A673 (cell line): ENCODE results near the gene CALHM5. TPM values are rescaled to one million over a fixed set of nuclear protein-coding genes. Genes with fewer than 3 reads are reported as not detected.

Experiments
- BruUV-seq: library from RNA; stranded (reverse); fragments of 400-500 nt; replicated peaks from 2 replicates; lab custom pipeline; 2021; lab: Mats Ljungman, UMichigan
- CTCF ChIA-PET: fragments of 300-600 bp; sonication (Branson Sonifier 250); formaldehyde crosslinking; loops from one replicate; lab custom pipeline; 2022; ENCODE audit warnings: antibody characterized with exemption; lab: Charles Lee
- POLR2A ChIA-PET: fragments of 300-600 bp; sonication (Branson Sonifier 250); formaldehyde crosslinking; loops from one replicate; lab custom pipeline; 2022; ENCODE audit warnings: antibody characterized with exemption; ENCODE audit not compliant: low non-redundant PET; lab: Charles Lee
- DNase-seq: peaks from one replicate; pipeline ENCODE4 v3.0.0-alpha.2; 2015; ENCODE audit warnings: low spot score
- H3K27ac ChIP-seq: fragments of 200-600 bp; sonication (generic); 2 replicates; pipeline ENCODE4 v1.5.1; 2016; ENCODE audit warnings: mixed run types, low read depth, mild to moderate bottlenecking, mixed read lengths, antibody characterized with exemption, low read length; ENCODE audit not compliant: poor library complexity, severe bottlenecking
- H3K27me3 ChIP-seq: fragments of 200-600 bp; sonication (generic); replicated peaks from 2 replicates; pipeline ENCODE4 v1.6.1; 2017; ENCODE audit warnings: mixed run types, low read depth, mild to moderate bottlenecking, mixed read lengths, antibody characterized with exemption, low read length; ENCODE audit not compliant: insufficient read depth, poor library complexity
- H3K36me3 ChIP-seq: fragments of 200-600 bp; sonication (generic); 2 replicates; pipeline ENCODE4 v1.6.1; 2016; ENCODE audit warnings: mixed run types, mild to moderate bottlenecking, mixed read lengths, antibody characterized with exemption, low read length; ENCODE audit not compliant: insufficient read depth, poor library complexity, severe bottlenecking
- H3K4me1 ChIP-seq: fragments of 200-600 bp; sonication (generic); 2 replicates; pipeline ENCODE4 v1.6.1; 2017; ENCODE audit warnings: mixed run types, mild to moderate bottlenecking, mixed read lengths, antibody characterized with exemption, low read length; ENCODE audit not compliant: insufficient read depth, poor library complexity, severe bottlenecking
- H3K4me3 ChIP-seq: fragments of 200-600 bp; sonication (generic); 2 replicates; pipeline ENCODE4 v1.5.1; 2016; ENCODE audit warnings: low read depth, mixed run types, mild to moderate bottlenecking, mixed read lengths, low read length; ENCODE audit not compliant: poor library complexity, severe bottlenecking
- H3K9me3 ChIP-seq: fragments of 200-600 bp; sonication (generic); 2 replicates; pipeline ENCODE4 v1.6.1; 2016; ENCODE audit warnings: mixed run types, low read depth, mild to moderate bottlenecking, mixed read lengths, antibody characterized with exemption, low read length; ENCODE audit not compliant: poor library complexity, severe bottlenecking
- EZH2 ChIP-seq: fragments of 200-600 bp; sonication (generic); IDR thresholded peaks from 2 replicates; pipeline ENCODE4 v1.6.1; 2017; ENCODE audit warnings: borderline replicate concordance, low read depth, mild to moderate bottlenecking, mixed read lengths, antibody characterized with exemption, low read length; ENCODE audit not compliant: poor library complexity, severe bottlenecking
- intact Hi-C: fragments of 100-400 bp; cut with micrococcal nuclease; formaldehyde crosslinking; loops from one replicate; pipeline ENCODE4 v1.10.0; 2022; ENCODE audit not compliant: unreplicated experiment
- total RNA-seq: library from RNA; stranded (reverse); gene quantifications from 2 replicates; pipeline ENCODE4 v1.2.3, GENCODE V29; 2021
- TF ChIP-seq, protein P1 (sequence below): fragments of 300-800, 200-600 bp; sonication (generic); conservative IDR thresholded peaks from 2 replicates; pipeline ENCODE4 v1.5.1; 2017; ENCODE audit warnings: low read depth, mild to moderate bottlenecking, antibody characterized with exemption, low read length, moderate library complexity, mixed read lengths

CALHM5 gene
- total RNA-seq, 1 experiment from 2014 or later, result 0.26 TPM

DNA sequence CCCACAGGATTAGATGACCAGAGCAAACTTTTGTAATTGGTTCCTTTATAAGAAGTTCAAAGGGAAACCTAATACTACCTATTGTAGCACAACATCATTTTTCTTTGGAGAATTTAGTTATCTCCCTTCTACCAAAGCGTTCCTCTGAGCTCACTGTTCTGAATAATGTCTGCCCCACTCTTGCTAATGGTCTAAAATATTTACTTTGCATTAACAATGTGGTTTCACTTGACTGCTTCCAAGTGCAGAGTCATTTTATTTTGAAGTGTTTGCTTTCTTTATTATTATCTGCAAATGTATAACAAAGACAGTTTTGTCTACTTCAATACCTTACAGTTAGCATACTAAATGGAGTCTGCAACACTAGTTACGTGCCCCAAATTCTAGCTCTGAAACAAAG, 19.0 kb downstream of the CALHM5 start:
- ChIA-PET CTCF (no interaction called here), POLR2A (interaction anchor here (0.5 kb wide), 1 partner anchor 90 kb away, joined by 6 read pairs; no protein-coding TSS in a partner anchor)
- Histone ChIP-seq H3K27ac (no peak overlapping the region), H3K4me1 (peaks cover 9% of the 10 kb centered on the region), H3K36me3 (no peaks in the 10 kb centered on the region), H3K27me3 (no peaks in the 10 kb centered on the region), H3K4me3 (no peak overlapping the region), H3K9me3 (no peaks in the 10 kb centered on the region)
- no peak for TF ChIP-seq EZH2
- TF ChIP-seq, protein P1, sequence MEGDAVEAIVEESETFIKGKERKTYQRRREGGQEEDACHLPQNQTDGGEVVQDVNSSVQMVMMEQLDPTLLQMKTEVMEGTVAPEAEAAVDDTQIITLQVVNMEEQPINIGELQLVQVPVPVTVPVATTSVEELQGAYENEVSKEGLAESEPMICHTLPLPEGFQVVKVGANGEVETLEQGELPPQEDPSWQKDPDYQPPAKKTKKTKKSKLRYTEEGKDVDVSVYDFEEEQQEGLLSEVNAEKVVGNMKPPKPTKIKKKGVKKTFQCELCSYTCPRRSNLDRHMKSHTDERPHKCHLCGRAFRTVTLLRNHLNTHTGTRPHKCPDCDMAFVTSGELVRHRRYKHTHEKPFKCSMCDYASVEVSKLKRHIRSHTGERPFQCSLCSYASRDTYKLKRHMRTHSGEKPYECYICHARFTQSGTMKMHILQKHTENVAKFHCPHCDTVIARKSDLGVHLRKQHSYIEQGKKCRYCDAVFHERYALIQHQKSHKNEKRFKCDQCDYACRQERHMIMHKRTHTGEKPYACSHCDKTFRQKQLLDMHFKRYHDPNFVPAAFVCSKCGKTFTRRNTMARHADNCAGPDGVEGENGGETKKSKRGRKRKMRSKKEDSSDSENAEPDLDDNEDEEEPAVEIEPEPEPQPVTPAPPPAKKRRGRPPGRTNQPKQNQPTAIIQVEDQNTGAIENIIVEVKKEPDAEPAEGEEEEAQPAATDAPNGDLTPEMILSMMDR, result no peak
- DNase-seq, result no peak
- BruUV-seq, result no TSS peak
- intact Hi-C loops, result no loop called here

DNA sequence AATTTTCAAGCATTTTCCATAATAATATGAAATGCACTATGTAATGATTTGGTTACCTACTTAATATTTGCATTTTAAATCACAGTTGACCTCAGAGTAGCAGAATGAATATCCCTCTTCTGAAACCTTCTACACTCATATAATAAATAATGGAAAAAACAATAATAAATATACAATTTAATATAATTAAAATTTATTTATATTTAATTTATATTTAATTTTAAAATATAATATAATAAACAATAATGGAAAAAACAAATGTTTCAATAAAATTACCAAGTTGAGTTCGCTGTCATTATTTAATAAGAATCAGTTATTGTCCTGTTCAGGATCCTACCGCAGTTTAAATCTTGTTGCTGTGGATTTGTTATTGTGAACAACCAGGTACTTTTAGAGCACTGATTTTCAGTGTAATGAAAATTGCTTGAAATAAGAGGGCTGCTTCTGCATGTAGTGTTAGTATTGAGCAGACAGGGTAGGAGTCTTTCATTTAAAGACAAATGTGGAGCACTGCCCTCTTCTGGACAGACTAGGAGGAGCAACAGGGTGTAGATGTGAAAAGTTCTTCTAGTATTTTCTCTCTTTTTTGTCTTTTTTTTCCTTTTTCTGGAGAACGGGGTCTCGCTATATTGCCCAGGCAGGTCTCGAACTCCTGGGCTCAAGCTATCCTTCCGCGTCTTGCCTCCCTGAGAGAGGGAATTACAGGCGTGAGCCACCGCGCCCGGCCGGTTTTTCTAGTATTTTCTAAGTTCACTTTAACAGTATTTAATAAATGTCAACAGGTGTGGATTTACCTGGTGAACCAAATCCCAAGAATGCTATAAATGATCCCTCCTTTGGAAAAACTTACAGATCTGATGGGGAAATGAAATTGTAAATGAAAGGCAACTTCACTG, 20.5 kb downstream of the CALHM5 start:
- peak; percentile 75 for DNase-seq
- BruUV-seq, result no TSS peak
- ChIA-PET CTCF (no interaction called here), POLR2A (no interaction called here)
- Histone ChIP-seq H3K4me1 (peaks cover 3% of the 10 kb centered on the region), H3K27ac (no peak overlapping the region), H3K27me3 (no peaks in the 10 kb centered on the region), H3K36me3 (no peaks in the 10 kb centered on the region), H3K4me3 (no peak overlapping the region), H3K9me3 (no peaks in the 10 kb centered on the region)
- TF ChIP-seq, protein P1, result peak; percentile 81
- no peak for TF ChIP-seq EZH2
- intact Hi-C loops, result loop anchor here (1.0 kb wide), 2 partner anchors 88 to 245 kb away; no protein-coding TSS in a partner anchor

DNA sequence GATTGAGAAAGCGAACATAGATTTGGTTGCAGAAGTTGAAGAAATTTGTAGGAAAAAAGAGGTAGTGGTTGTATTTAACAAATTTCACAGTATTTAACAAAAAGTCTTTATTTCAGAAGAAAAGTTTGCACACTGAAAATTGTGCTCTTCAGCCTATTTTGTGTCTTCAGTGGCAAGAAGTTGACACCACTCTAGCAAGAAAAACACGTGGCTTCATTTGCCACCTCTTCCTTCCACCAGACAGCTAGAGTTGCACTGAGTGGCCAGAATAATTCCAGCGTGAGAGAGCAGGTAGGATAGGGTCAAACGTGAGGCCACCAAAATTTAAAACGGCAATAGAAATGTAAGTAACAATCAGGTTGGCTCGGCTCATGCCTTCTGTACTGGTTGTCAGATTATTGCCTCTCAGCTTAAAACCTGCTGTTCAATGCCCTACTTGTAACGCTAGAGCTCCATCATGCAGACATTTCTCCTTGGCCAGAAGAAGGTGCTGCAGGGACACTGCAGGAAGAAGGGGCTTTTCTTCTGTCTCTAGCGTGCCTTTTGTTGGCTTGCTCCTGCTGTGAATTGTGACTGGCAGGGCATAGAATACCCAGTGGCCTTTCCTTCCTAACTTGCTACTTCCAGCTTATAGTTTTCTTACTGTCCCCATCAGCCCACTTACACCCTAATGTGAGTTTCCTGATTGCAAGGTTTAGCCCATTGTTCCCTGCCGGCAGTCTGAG, 22.0 kb downstream of the CALHM5 start:
- Histone ChIP-seq H3K27ac (no peak overlapping the region), H3K36me3 (no peaks in the 10 kb centered on the region), H3K9me3 (no peaks in the 10 kb centered on the region), H3K4me1 (peaks cover 3% of the 10 kb centered on the region), H3K4me3 (no peak overlapping the region), H3K27me3 (no peaks in the 10 kb centered on the region)
- TF ChIP-seq, protein P1, result 0 out of 2 replicates have a peak, but pooled peaks have one; percentile 27
- TF ChIP-seq EZH2, result no peak
- ChIA-PET POLR2A (no interaction called here), CTCF (interaction anchor here (0.7 to 2.6 kb wide), 4 partner anchors 22 to 265 kb away, joined by 3 to 10 read pairs (median 5); partner anchors contain the start of gene CALHM5)
- intact Hi-C loops, result no loop called here
- peak; percentile 38 for DNase-seq
- no TSS peak for BruUV-seq
